Measurements from ENCODE around the gene MYO18A.

- TF ChIP-seq CTCF (conservative IDR thresholded peaks at IDR 0.05): no peak
- TF ChIP-seq ZFX (IDR thresholded peaks at IDR 0.05): no peak
Observed at GRCh38 chr17:29177871-29178749, 2.1 kb downstream of the MYO18A start.

Measured in C4-2B (cell line).